Measurements from ENCODE around the gene MORN1.

DNA sequence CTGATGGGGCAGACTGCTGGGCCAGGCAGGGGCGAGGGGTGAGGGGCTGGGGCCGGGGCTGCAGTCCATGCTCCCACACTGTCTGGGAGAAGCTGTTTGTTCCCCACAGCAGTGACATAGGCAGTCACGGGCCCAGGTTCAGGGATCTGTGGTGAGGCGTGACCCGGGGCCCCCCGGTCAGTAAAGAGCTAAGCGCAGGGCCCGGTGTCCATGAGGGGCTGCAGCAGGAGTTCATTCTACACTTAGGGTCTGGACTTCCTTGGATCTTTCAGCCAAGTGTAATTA is 16.6 kb upstream of the MORN1 start:
- TF ChIP-seq EP300 (IDR thresholded peaks at IDR 0.05; ENCODE audit: borderline replicate concordance in 1 of 2, low read depth in 1 of 2, low read length in 1 of 2), result no peak
- TF ChIP-seq NRF1 (IDR thresholded peaks at IDR 0.05; ENCODE audit: low read depth, low read length), result no peak
- TF ChIP-seq, protein P1, sequence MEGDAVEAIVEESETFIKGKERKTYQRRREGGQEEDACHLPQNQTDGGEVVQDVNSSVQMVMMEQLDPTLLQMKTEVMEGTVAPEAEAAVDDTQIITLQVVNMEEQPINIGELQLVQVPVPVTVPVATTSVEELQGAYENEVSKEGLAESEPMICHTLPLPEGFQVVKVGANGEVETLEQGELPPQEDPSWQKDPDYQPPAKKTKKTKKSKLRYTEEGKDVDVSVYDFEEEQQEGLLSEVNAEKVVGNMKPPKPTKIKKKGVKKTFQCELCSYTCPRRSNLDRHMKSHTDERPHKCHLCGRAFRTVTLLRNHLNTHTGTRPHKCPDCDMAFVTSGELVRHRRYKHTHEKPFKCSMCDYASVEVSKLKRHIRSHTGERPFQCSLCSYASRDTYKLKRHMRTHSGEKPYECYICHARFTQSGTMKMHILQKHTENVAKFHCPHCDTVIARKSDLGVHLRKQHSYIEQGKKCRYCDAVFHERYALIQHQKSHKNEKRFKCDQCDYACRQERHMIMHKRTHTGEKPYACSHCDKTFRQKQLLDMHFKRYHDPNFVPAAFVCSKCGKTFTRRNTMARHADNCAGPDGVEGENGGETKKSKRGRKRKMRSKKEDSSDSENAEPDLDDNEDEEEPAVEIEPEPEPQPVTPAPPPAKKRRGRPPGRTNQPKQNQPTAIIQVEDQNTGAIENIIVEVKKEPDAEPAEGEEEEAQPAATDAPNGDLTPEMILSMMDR (IDR thresholded peaks at IDR 0.05), result no peak
- no peak for TF ChIP-seq RFX5 (IDR thresholded peaks at IDR 0.05; ENCODE audit: low read length)
- TF ChIP-seq USF2 (IDR thresholded peaks at IDR 0.05; ENCODE audit: borderline replicate concordance, low read depth, low read length), result no peak
- TF ChIP-seq, protein P2, sequence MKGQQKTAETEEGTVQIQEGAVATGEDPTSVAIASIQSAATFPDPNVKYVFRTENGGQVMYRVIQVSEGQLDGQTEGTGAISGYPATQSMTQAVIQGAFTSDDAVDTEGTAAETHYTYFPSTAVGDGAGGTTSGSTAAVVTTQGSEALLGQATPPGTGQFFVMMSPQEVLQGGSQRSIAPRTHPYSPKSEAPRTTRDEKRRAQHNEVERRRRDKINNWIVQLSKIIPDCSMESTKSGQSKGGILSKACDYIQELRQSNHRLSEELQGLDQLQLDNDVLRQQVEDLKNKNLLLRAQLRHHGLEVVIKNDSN (IDR thresholded peaks at IDR 0.05; ENCODE audit: borderline replicate concordance, low read depth), result no peak
- TF ChIP-seq, protein P3, sequence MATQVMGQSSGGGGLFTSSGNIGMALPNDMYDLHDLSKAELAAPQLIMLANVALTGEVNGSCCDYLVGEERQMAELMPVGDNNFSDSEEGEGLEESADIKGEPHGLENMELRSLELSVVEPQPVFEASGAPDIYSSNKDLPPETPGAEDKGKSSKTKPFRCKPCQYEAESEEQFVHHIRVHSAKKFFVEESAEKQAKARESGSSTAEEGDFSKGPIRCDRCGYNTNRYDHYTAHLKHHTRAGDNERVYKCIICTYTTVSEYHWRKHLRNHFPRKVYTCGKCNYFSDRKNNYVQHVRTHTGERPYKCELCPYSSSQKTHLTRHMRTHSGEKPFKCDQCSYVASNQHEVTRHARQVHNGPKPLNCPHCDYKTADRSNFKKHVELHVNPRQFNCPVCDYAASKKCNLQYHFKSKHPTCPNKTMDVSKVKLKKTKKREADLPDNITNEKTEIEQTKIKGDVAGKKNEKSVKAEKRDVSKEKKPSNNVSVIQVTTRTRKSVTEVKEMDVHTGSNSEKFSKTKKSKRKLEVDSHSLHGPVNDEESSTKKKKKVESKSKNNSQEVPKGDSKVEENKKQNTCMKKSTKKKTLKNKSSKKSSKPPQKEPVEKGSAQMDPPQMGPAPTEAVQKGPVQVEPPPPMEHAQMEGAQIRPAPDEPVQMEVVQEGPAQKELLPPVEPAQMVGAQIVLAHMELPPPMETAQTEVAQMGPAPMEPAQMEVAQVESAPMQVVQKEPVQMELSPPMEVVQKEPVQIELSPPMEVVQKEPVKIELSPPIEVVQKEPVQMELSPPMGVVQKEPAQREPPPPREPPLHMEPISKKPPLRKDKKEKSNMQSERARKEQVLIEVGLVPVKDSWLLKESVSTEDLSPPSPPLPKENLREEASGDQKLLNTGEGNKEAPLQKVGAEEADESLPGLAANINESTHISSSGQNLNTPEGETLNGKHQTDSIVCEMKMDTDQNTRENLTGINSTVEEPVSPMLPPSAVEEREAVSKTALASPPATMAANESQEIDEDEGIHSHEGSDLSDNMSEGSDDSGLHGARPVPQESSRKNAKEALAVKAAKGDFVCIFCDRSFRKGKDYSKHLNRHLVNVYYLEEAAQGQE (IDR thresholded peaks at IDR 0.05; ENCODE audit: low read depth, low read length), result no peak
- no peak for TF ChIP-seq RCOR1 (IDR thresholded peaks at IDR 0.05; ENCODE audit: low read length)
- TF ChIP-seq JUND (IDR thresholded peaks at IDR 0.05), result no peak
- TF ChIP-seq, protein P4, sequence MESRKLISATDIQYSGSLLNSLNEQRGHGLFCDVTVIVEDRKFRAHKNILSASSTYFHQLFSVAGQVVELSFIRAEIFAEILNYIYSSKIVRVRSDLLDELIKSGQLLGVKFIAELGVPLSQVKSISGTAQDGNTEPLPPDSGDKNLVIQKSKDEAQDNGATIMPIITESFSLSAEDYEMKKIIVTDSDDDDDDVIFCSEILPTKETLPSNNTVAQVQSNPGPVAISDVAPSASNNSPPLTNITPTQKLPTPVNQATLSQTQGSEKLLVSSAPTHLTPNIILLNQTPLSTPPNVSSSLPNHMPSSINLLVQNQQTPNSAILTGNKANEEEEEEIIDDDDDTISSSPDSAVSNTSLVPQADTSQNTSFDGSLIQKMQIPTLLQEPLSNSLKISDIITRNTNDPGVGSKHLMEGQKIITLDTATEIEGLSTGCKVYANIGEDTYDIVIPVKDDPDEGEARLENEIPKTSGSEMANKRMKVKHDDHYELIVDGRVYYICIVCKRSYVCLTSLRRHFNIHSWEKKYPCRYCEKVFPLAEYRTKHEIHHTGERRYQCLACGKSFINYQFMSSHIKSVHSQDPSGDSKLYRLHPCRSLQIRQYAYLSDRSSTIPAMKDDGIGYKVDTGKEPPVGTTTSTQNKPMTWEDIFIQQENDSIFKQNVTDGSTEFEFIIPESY (IDR thresholded peaks at IDR 0.05; ENCODE audit: borderline replicate concordance, low read depth), result no peak
- TF ChIP-seq GABPA (IDR thresholded peaks at IDR 0.05; ENCODE audit: low read depth), result no peak
- TF ChIP-seq TAF1 (IDR thresholded peaks at IDR 0.05; ENCODE audit: borderline replicate concordance, low read depth, low read length), result no peak
- no peak for TF ChIP-seq FOXM1 (IDR thresholded peaks at IDR 0.05; ENCODE audit: low read depth)

Data from SK-N-SH (cell line).